GM18870 (cell line): ENCODE data around the gene C11orf58.

Experiments used
- ATAC-seq: cut with Tn5 transposase; IDR thresholded peaks from one replicate; pipeline ENCODE4 v1.9.1; 2021; ENCODE audit warnings: moderate library complexity; ENCODE audit not compliant: unreplicated experiment

C11orf58 gene

DNA sequence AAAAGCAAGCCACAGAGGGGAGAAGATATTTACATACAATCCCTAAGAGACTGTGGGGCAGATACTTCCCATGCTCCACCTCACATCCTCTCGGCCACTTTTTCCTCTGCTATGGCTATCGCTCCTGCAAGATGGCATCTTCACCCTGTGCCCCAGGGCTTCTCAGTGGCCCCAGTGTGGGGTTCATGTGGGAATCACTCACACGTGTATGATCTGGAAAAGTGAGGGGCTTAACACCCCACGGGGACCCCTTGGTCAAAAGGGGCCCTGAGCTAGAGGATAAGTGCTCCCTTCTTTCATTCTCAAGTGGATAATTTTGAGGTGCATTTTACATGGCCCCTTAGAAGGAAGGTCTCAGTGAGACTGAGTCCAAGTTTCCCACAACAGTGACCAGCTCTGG, 28.7 kb downstream of the C11orf58 start:
- no peak for ATAC-seq

DNA sequence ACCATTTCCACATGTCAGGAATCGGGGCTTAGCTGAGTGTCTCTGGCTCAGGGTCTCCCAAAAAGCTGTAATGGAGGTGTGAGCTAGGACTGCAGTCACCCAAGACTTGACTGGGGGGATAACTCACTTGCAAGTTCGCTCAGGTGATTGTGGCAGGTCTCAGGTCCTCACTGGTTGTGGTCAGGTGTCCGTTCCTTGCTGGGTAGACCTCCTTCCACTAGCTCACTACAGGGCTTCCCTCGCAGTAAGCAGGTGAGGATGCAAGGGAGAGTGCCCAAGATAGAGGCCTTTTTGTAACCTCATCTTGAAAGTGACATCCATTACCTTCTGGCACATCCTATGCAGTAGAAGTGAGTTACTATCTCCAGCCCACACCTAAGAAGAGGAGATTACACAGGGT, 29.5 kb downstream of the C11orf58 start:
- no peak for ATAC-seq

DNA sequence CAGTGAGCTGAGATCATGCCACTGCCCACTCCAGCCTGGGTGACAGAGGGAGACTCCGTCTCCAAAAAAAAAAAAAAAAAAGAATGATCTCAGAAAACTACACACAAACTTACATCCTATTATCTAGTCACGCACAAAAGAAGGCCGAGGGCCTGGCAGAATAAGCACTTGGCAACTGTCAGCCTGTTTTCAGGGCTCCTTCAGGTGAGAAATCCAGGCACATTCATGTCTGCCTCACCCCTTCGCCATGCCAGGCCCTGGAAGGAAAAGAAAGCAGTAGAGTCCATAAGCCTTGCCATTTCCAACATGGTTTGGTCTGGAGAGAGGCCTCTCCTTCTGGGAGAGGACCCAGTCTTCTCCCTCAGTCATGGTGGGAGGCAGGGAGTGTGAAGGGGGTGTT, 30.9 kb downstream of the C11orf58 start:
- no peak for ATAC-seq

- no peak for ATAC-seq
These were observed 31.6 kb downstream of the C11orf58 start for GRCh38 chr11:16770016-16770415.

- no peak for ATAC-seq
These were observed 33.1 kb downstream of the C11orf58 start for GRCh38 chr11:16771350-16772140.

DNA sequence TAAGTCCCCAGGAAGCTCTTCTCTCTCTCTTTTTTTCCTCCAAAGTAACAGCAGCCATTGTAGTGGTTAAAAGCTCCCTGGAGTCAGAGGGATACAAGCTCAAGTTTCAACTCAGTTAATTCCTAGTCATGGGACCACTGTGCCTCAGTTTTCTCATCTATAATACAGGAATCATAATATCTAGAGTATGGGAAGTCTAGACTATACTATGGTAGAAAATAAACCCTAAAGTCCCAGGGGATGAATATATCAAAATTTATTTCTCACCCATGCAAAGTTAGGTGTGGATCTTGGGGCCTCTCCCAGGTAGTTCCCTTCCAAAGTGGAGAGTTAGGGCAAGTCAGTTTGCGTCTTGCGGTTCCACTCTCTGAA, 33.7 kb downstream of the C11orf58 start:
- ATAC-seq = no peak

DNA sequence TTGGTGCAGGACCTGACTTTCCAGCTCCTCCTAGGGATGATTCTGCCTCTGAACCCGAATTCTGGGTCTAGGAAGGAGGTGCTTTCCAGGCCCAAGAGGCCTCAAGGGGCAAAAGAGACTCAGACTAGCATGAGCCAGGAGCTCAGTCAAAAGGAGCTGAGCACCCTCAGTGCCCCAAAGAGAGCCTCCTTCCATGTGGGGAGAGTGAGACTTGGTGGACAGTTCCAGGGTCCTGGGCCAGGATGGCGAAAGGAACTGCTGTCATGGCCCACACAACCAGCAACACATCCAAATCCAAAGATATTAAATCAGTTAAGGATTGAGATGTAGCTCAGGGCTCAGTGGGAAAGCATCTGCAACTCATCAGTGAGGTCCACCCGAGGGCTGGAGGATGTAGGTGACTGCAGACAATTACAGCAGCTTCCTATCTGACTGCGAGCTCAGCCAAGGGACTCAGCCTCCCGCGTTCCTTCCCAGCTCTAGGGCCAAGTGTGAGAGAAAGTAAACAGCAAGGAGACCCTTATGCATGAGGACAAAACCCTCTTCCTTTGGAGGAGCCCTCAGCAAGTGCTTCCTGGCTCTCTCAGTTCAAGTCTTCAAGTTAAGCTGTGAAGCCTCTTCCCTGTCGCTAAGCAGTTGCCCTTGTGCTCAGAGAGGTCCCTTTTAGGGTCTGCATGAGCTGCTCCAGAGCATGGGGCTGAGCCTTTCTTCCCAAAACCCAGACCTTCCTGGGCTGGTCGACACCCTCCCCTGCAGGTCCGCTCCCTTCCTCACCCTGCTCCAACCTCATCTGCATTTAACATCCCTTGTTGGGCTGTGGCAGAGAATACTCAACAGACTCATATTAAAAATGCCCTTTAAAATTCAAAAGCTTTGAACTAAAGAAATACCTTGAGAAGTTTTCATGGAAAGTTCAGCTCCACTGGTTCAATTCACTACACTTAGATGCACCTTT, 35.8 kb downstream of the C11orf58 start:
- ATAC-seq = no peak

GRCh38 chr11:16774936-16775613, 36.6 kb downstream of the C11orf58 start:
- ATAC-seq = no peak

- no peak for ATAC-seq
These were observed 37.3 kb downstream of the C11orf58 start for GRCh38 chr11:16775614-16776283.

DNA sequence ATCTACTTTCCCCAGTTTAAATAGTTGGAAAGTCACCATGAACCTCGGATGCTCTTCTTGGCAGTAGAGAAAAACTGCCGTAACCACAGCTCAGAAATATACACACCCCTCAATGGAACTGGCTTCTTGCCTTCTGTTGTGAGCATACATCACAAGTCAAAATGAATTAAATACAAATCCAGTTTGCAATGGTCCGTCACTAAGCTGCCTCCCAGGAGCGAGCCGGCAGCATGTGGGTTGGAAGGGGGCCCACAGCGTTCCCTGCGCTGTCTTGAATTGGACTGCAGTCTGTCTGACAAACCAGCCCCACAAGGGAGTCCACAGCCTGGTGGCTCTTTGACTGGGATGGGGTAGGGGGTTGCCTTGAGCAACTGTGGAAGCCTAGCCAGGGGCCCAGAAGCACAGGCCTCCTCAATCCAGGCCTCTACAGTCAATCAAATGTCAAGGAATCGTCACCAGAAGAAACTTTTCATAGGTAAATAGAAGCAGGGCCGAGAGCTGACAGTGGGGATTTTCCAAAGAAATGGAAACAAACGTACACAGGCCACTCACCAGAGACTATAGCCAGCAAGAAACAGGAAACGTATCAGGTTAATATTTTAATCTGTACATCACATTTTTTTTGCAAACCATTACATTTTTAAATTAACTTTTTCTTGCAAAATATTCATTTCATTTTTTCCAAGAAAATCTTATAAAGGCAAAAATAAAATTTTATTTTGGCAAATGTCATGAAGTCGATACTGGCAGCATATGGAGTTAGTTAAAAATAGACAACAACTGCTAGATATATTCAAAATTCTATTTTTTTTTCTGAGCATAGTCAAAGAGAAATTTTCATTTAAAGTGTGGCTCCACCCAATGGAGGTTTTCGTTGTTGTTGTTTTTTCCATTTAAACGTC, 38.5 kb downstream of the C11orf58 start:
- no peak for ATAC-seq

DNA sequence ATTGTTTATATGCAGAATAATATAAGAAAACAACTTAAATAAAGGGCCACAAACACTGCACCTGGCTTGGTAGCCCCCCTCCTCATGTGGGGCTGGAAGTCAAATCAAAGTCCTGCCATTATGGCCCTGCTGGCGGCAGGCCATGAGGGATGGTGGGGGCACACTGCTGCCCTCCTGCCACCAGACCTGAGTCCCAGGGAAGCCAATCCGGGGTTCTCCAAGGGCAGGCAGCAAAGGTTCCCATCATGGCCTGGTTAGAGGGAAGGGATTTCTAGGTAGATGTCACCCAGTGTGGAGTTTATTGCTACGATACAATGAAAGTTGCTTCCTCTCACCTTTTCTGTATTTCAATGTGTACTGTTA, 39.1 kb downstream of the C11orf58 start:
- no peak for ATAC-seq

GRCh38 chr11:16778286-16778685, 39.8 kb downstream of the C11orf58 start:
- no peak for ATAC-seq

GRCh38 chr11:16778876-16779275, 40.4 kb downstream of the C11orf58 start:
- ATAC-seq = no peak

GRCh38 chr11:16779436-16779835, 41.0 kb downstream of the C11orf58 start:
- ATAC-seq = no peak

DNA sequence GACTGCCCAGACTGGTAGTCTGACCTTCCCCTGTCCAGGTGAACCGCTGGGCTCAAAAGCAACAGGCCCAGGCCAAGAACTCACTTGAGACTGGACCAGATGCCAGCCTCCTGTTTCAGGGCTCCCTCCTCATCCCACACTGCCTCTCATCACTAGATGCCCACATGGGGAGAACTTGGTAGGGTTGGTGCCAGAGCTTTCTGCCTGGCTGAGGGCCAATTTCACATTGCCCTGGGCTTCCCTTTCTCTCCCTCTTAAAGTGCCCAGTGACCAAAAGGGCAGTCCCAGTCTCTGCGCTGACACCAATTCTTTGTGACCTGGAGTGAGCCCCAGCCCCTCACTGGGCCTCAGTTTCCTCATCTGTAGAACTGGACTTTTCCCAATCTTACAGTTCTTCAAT, 41.7 kb downstream of the C11orf58 start:
- no peak for ATAC-seq

DNA sequence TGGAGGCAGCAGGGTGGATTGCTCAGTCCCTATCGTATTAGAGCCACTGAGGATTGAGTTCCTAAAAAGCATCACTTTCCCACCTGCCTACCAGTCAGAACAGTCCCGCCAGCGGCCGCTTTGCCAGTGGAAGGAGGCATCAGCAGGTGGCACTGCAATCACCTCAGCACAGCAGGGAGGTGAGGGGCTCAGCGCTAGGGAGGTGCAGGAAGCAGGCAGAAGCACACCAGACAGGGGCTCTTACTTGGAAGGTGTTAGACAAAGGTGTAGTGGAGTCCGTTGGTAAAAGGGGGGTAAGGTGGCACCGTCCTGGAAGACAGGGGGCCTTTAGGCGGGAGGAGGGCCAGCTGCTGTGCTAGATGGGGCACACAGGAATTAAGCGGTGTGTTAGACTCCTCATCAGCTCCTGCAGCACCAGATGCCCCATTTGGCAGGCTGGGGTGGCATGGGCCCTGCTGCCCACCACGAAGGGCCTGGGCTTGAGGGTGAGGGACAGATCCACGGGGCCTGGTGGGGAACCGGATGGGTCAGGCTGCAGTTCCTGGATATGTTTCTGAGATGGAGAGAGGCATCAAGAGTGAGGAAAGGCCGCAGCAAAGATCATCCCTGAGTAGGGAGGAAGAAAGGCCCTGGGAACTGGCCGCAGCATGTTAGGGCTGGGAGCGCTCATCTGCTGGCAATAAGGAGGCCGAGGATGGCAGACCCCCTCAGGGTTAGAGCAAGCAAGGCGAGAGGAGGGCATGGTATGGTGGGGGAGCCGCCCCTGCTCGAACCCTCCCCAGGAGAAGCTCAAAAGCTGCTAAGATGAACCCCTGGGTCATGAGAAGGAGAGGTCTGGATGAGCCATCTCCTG, 42.5 kb downstream of the C11orf58 start:
- no peak for ATAC-seq

- no peak for ATAC-seq
These were observed 43.8 kb downstream of the C11orf58 start for GRCh38 chr11:16781936-16782919.

GRCh38 chr11:16783321-16783801, 44.9 kb downstream of the C11orf58 start:
- no peak for ATAC-seq
